Neural progenitor cell (in vitro differentiated cells): ENCODE measurements around the gene IDI1.

Experiments used
- EZH2 ChIP-seq: fragments of 200-600 bp; sonication (generic); IDR thresholded peaks from 2 replicates; pipeline ENCODE4 v1.6.1; 2017; ENCODE audit warnings: antibody characterized with exemption, mild to moderate bottlenecking, moderate library complexity
- EZH2phosphoT487 ChIP-seq: fragments of 200-600 bp; sonication (generic); IDR thresholded peaks from 2 replicates; pipeline ENCODE4 v1.6.1; 2017; ENCODE audit warnings: antibody characterized with exemption
- TF ChIP-seq, protein P1 (sequence below): fragments of 200-600 bp; sonication (generic); IDR thresholded peaks from 2 replicates; pipeline ENCODE4 v1.5.1; 2017; ENCODE audit warnings: antibody characterized with exemption, mild to moderate bottlenecking

DNA sequence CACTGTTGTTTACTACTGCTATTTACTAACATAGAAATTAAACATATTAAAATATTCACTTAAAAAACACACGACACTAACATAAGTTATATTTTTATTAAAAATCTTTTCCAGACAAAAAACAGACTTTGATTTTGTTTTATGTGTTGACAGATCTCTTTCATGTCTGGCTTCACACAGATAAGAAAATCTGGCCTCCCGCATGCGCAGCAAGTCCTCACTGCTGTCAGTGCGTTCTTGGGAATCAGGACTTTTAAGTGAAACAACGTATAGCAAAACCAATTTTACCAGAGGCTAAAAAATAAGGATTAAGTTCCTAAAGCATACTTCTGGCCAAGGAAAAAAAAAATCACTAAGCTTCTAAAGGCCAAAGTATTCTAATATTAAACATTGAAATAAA is 1.2 kb upstream of the IDI1 start:
- TF ChIP-seq, protein P1, sequence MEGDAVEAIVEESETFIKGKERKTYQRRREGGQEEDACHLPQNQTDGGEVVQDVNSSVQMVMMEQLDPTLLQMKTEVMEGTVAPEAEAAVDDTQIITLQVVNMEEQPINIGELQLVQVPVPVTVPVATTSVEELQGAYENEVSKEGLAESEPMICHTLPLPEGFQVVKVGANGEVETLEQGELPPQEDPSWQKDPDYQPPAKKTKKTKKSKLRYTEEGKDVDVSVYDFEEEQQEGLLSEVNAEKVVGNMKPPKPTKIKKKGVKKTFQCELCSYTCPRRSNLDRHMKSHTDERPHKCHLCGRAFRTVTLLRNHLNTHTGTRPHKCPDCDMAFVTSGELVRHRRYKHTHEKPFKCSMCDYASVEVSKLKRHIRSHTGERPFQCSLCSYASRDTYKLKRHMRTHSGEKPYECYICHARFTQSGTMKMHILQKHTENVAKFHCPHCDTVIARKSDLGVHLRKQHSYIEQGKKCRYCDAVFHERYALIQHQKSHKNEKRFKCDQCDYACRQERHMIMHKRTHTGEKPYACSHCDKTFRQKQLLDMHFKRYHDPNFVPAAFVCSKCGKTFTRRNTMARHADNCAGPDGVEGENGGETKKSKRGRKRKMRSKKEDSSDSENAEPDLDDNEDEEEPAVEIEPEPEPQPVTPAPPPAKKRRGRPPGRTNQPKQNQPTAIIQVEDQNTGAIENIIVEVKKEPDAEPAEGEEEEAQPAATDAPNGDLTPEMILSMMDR = no peak
- TF ChIP-seq EZH2 (no peak), EZH2phosphoT487 (no peak)
